ENCODE data around the gene ARFGEF3. TPM values are rescaled to one million over a fixed set of nuclear protein-coding genes. Genes with fewer than 3 reads are reported as not detected.

Gene ARFGEF3
- total RNA-seq, 1 donor: under 0.01 TPM

DNA sequence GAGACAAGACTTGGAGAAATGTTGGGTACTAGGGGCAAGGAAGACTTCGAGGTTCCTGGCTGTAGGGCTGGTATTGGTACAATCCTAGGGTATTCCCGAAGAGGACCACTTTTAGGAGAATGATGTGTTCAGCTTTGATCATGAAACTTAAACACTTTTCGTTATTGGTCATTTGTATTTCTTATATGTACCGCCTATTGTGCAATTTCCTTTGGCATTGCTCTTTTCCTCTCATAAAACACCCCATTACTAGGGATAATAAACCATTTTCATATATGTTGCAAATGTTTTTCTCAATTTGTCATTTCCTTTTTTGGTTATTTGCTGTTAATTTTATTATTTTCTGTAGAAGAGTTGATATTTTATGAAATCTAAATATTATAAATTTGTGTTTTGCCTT lies 18.9 kb upstream of the ARFGEF3 start:
- no peak overlapping the region for H3K4me2 ChIP-seq (ENCODE audit: insufficient read depth, low read length)
- TF ChIP-seq, protein P1, sequence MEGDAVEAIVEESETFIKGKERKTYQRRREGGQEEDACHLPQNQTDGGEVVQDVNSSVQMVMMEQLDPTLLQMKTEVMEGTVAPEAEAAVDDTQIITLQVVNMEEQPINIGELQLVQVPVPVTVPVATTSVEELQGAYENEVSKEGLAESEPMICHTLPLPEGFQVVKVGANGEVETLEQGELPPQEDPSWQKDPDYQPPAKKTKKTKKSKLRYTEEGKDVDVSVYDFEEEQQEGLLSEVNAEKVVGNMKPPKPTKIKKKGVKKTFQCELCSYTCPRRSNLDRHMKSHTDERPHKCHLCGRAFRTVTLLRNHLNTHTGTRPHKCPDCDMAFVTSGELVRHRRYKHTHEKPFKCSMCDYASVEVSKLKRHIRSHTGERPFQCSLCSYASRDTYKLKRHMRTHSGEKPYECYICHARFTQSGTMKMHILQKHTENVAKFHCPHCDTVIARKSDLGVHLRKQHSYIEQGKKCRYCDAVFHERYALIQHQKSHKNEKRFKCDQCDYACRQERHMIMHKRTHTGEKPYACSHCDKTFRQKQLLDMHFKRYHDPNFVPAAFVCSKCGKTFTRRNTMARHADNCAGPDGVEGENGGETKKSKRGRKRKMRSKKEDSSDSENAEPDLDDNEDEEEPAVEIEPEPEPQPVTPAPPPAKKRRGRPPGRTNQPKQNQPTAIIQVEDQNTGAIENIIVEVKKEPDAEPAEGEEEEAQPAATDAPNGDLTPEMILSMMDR (IDR thresholded peaks at IDR 0.05; ENCODE audit: extremely low read depth, low read depth, low read length): no peak
- no peaks in the 10 kb centered on the region for H3K79me2 ChIP-seq (ENCODE audit: insufficient read depth, low read length)
- H2AFZ ChIP-seq (ENCODE audit: low read length): no peak overlapping the region
- no peak overlapping the region for H3K27ac ChIP-seq (ENCODE audit: low read depth, low read length)
- DNase-seq (ENCODE audit: insufficient read length, low spot score, missing footprints): no peak
- no peak overlapping the region for H3K4me3 ChIP-seq (ENCODE audit: insufficient read depth, low read length)
- H3K36me3 ChIP-seq (ENCODE audit: insufficient read depth, low read length): no peaks in the 10 kb centered on the region
- H4K20me1 ChIP-seq (ENCODE audit: insufficient read depth, low read length): no peaks in the 10 kb centered on the region
- no peaks in the 10 kb centered on the region for H3K9me3 ChIP-seq (ENCODE audit: low read depth, low read length)
- peaks cover 3% of the 10 kb centered on the region for H3K27me3 ChIP-seq (ENCODE audit: insufficient read depth, low read length)
- H3K4me1 ChIP-seq (ENCODE audit: insufficient read depth, low read length): no peaks in the 10 kb centered on the region

DNA sequence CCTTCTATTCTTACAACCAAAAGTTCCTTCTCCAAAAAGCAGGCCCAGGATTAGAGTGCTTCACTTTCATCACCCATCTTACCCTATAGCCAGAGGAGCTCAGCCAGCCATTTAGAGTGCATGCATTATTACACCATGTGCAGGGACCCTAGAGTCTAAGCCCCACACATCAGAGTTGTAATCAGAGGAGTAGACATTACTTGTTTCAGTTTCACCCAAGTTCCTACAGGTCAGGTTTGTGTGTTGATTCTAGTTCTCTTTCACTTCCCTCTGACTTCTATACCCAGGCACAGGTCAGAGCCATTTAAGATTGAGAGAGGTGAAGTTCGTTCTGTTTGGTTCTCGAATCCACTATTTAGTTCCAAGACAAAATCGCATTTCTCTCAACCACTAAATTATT lies 16.3 kb upstream of the ARFGEF3 start:
- no peak overlapping the region for H3K4me3 ChIP-seq (ENCODE audit: insufficient read depth, low read length)
- no peaks in the 10 kb centered on the region for H4K20me1 ChIP-seq (ENCODE audit: insufficient read depth, low read length)
- no peak for DNase-seq (ENCODE audit: insufficient read length, low spot score, missing footprints)
- H3K4me1 ChIP-seq (ENCODE audit: insufficient read depth, low read length): no peaks in the 10 kb centered on the region
- no peaks in the 10 kb centered on the region for H3K9me3 ChIP-seq (ENCODE audit: low read depth, low read length)
- H3K27me3 ChIP-seq (ENCODE audit: insufficient read depth, low read length): peaks cover 3% of the 10 kb centered on the region
- no peak overlapping the region for H3K27ac ChIP-seq (ENCODE audit: low read depth, low read length)
- H3K4me2 ChIP-seq (ENCODE audit: insufficient read depth, low read length): no peak overlapping the region
- TF ChIP-seq, protein P1 (IDR thresholded peaks at IDR 0.05; ENCODE audit: extremely low read depth, low read depth, low read length): no peak
- no peaks in the 10 kb centered on the region for H3K79me2 ChIP-seq (ENCODE audit: insufficient read depth, low read length)
- H3K36me3 ChIP-seq (ENCODE audit: insufficient read depth, low read length): no peaks in the 10 kb centered on the region
- H2AFZ ChIP-seq (ENCODE audit: low read length): no peak overlapping the region

DNA sequence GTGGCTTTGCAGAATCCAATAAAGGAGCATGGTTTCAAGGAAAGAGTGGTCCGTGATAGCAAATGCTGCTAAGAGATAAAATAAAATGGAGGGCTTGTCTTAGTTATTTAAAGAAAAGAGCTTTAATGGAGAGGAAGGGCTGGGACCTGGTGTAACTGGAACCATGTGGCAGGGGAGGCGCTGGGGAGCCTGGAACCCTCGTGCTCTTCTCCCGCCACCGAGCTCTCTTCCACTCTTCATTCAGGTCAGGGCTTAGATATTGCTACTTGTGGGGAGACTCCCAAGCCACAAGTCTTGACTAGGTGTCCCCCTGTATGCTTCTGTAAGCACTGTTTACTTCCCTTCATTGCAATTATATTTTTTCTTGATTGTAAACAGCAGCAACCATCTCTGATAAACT lies 15.2 kb upstream of the ARFGEF3 start:
- H3K4me1 ChIP-seq (ENCODE audit: insufficient read depth, low read length): no peaks in the 10 kb centered on the region
- TF ChIP-seq, protein P1 (IDR thresholded peaks at IDR 0.05; ENCODE audit: extremely low read depth, low read depth, low read length): no peak
- no peak for DNase-seq (ENCODE audit: insufficient read length, low spot score, missing footprints)
- H4K20me1 ChIP-seq (ENCODE audit: insufficient read depth, low read length): no peaks in the 10 kb centered on the region
- no peaks in the 10 kb centered on the region for H3K36me3 ChIP-seq (ENCODE audit: insufficient read depth, low read length)
- H3K79me2 ChIP-seq (ENCODE audit: insufficient read depth, low read length): no peaks in the 10 kb centered on the region
- peaks cover 7% of the 10 kb centered on the region for H3K27me3 ChIP-seq (ENCODE audit: insufficient read depth, low read length)
- no peak overlapping the region for H3K27ac ChIP-seq (ENCODE audit: low read depth, low read length)
- H2AFZ ChIP-seq (ENCODE audit: low read length): no peak overlapping the region
- H3K4me3 ChIP-seq (ENCODE audit: insufficient read depth, low read length): no peak overlapping the region
- no peaks in the 10 kb centered on the region for H3K9me3 ChIP-seq (ENCODE audit: low read depth, low read length)
- H3K4me2 ChIP-seq (ENCODE audit: insufficient read depth, low read length): no peak overlapping the region

DNA sequence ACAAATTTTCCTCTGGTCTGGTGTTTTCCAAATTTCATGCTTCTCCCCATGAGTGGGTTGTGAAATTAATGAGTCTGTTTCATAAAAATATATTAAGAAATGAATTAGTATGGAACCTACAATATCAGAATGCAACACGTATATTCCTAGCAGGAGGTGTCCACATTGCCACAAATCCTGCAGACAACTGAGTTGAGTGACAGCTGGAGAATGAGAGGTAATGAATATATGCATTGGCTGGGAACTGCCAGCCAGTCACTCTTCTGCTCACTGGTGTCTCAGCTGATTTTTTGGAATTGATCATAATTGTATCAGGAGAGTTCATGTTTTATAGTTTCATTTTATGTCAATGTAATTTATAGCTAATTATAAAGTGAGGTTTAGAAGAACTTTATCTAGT lies 6.3 kb upstream of the ARFGEF3 start:
- Histone ChIP-seq H3K9me3 (ENCODE audit: low read depth, low read length) (no peaks in the 10 kb centered on the region), H3K4me2 (ENCODE audit: insufficient read depth, low read length) (no peak overlapping the region), H3K4me1 (ENCODE audit: insufficient read depth, low read length) (no peaks in the 10 kb centered on the region), H3K4me3 (ENCODE audit: insufficient read depth, low read length) (no peak overlapping the region), H3K79me2 (ENCODE audit: insufficient read depth, low read length) (no peaks in the 10 kb centered on the region), H3K36me3 (ENCODE audit: insufficient read depth, low read length) (no peaks in the 10 kb centered on the region), H3K27me3 (ENCODE audit: insufficient read depth, low read length) (peaks cover 37% of the 10 kb centered on the region), H3K27ac (ENCODE audit: low read depth, low read length) (no peak overlapping the region), H4K20me1 (ENCODE audit: insufficient read depth, low read length) (no peaks in the 10 kb centered on the region), H2AFZ (ENCODE audit: low read length) (no peak overlapping the region)
- TF ChIP-seq, protein P1 (IDR thresholded peaks at IDR 0.05; ENCODE audit: extremely low read depth, low read depth, low read length): no peak
- no peak for DNase-seq (ENCODE audit: insufficient read length, low spot score, missing footprints)
